GM12872 (cell line): ENCODE results near the gene ADCY2.

Source experiments
- CTCF ChIP-seq: IDR thresholded peaks from 3 replicates; pipeline ENCODE4 v1.5.1; 2011; ENCODE audit warnings: low read depth, mild to moderate bottlenecking, low read length, moderate library complexity; ENCODE audit not compliant: insufficient read depth

ADCY2 gene

GRCh38 chr5:7781899-7782298 is 386.0 kb downstream of the ADCY2 start:
- TF ChIP-seq CTCF, result no peak

- TF ChIP-seq CTCF, result no peak
These were observed 388.9 kb downstream of the ADCY2 start for GRCh38 chr5:7784683-7785380.

DNA sequence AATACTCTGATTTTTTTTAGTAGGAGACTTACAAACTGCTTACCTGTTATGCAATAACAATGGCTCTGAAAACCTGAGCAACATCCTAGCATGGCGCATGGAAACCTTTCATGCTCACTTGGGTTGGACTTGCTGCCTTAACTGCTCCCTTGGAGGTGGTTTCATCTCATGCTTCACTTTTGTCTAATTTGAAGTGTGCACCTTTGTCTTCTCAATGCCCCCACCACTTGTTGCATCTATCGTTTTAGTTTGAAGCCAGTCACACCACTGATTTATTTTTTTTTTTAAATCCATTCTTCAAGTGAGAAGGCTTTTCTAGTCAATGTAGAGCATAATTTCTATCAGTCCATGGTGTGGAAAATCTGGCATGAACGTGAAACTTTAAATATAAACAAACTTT is 391.8 kb downstream of the ADCY2 start:
- TF ChIP-seq CTCF, result no peak

DNA sequence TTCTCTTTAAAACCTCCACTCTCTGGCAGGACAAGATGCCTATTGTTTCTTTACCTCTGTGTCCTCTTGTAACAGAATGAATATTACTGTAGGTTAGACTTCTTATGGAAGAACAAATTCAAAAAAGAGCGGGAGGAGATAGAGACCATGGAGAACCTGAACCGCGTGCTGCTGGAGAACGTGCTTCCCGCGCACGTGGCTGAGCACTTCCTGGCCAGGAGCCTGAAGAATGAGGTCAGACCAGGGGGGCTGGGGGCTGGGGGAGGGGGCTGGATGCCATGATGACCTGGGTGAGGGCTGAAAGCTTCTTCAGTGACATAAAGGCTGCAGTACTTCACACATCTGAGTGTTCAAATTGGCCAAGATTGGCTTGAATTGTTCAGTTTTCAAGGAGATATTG is 393.6 kb downstream of the ADCY2 start:
- no peak for TF ChIP-seq CTCF

DNA sequence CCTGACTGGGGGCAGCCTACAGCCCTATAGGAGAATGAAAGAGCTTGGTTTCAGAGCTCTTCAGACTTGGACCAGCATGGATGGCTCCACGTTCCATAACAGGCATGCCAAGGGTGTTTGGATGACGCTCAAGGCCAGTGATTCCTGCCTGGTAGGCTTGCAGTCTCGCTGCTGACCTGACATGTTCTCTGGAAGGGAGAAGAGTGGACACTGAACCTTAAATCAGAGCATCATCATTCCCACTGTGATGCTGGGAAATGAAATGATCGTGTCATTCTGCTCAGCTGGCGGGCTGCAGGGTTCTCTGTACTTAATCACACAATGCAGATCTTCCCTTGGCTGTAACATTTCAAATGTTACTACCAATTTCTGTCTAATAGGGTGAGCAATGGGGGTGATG is 398.0 kb downstream of the ADCY2 start:
- no peak for TF ChIP-seq CTCF

GRCh38 chr5:7794311-7794710 is 398.4 kb downstream of the ADCY2 start:
- TF ChIP-seq CTCF, result no peak

GRCh38 chr5:7794823-7795222 is 398.9 kb downstream of the ADCY2 start:
- no peak for TF ChIP-seq CTCF
